Stimulated activated CD4-positive, alpha-beta T cell treated with anti-CD3 and anti-CD28 coated beads, TNF-alpha, amount 100 ng/mL, for 24 hours (primary cell): ENCODE data around the gene NNMT.

ENCODE experiments used
- DNase-seq, 3 experiments: peaks; one replicate each; pipeline ENCODE4 v3.0.0-alpha.2; 2020; ENCODE audit warnings: low read depth in 3 of 3

The NNMT gene

DNA sequence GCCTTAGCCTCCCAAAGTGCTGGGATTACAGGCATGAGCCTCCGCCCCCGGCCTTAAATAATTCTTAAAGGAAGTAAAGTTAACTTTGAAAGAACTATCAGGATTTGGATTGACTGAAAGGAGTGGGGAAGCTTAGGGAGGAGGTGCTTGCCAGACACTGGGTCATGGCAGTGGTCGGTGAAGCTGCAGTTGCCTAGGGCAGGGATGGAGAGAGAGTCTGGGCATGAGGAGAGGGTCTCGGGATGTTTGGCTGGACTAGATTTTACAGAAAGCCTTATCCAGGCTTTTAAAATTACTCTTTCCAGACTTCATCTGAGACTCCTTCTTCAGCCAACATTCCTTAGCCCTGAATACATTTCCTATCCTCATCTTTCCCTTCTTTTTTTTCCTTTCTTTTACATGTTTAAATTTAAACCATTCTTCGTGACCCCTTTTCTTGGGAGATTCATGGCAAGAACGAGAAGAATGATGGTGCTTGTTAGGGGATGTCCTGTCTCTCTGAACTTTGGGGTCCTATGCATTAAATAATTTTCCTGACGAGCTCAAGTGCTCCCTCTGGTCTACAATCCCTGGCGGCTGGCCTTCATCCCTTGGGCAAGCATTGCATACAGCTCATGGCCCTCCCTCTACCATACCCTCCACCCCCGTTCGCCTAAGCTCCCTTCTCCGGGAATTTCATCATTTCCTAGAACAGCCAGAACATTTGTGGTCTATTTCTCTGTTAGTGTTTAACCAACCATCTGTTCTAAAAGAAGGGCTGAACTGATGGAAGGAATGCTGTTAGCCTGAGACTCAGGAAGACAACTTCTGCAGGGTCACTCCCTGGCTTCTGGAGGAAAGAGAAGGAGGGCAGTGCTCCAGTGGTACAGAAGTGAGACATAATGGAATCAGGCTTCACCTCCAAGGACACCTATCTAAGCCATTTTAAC, at the start of gene NNMT:
NNMT (plus strand) TSS at position 724 of the 929 bp plus-strand sequence; CDS start at position 882, 158 bp downstream.
- no peak for DNase-seq

GRCh38 chr11:114247070-114247789, 49.0 kb upstream of the NNMT start:
- no peak for DNase-seq

DNA sequence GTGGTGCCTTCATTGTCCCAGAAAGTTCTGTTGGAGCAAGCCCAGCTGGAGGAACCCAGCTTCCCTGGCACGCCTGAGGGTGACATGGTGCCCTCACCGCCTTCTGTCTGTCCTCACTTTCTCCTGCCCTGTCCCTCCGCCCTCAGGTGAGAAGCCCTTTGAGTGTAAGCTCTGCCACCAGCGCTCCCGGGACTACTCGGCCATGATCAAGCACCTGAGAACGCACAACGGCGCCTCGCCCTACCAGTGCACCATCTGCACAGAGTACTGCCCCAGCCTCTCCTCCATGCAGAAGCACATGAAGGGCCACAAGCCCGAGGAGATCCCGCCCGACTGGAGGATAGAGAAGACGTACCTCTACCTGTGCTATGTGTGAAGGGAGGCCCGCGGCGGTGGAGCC, 46.0 kb upstream of the NNMT start:
- DNase-seq, result no peak

- no peak for DNase-seq
Observed at GRCh38 chr11:114250993-114251814, 45.0 kb upstream of the NNMT start.

DNA sequence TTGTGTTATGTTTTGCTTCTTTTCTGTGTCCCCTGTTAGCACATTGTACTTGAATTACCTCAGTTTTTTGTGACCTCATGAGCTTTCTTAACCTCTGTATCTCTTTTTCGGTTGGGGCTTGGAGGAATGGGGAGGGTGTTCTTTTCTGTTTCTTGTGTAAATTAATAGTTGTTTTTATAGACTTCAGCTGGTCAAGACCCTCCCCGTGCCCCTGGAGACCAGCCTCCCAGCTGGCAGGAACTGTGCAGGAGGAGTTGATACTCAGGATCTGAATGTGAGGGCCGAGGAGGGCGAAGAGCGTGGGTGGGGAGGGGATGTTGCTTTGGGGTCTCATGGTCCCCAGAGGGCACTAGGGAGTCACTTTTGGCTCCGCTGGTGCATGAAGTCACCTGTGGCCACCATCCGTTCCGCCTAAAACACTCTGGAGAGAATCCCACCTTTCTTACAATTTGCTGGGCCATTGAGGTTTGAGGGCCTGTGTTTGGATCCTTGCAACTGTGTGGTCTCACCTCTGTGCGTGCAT, 44.3 kb upstream of the NNMT start:
- no peak for DNase-seq

GRCh38 chr11:114252767-114253166, 43.4 kb upstream of the NNMT start:
- no peak for DNase-seq

DNA sequence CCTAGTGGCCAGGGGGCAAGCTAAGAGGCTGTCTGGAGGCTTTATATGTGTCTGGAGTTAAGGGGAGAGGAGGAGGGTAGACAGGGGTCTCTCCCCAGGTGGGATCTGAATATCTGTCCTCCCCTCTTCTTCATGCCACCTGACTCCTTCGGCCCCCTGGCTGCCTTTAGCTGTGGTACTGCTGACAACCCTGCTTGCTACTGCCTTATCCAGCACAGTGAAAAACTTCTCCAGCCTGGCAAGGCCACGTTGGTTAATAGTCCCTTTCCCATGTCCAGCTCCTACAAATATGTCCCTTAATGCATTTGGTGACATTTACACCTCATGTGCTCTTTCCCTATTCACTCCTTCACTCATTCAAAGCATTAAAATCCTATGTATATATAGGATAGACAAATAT, 42.4 kb upstream of the NNMT start:
- DNase-seq, result no peak

GRCh38 chr11:114254571-114255146, 41.5 kb upstream of the NNMT start:
- no peak for DNase-seq

- no peak for DNase-seq
Observed at GRCh38 chr11:114255289-114255688, 40.9 kb upstream of the NNMT start.

DNA sequence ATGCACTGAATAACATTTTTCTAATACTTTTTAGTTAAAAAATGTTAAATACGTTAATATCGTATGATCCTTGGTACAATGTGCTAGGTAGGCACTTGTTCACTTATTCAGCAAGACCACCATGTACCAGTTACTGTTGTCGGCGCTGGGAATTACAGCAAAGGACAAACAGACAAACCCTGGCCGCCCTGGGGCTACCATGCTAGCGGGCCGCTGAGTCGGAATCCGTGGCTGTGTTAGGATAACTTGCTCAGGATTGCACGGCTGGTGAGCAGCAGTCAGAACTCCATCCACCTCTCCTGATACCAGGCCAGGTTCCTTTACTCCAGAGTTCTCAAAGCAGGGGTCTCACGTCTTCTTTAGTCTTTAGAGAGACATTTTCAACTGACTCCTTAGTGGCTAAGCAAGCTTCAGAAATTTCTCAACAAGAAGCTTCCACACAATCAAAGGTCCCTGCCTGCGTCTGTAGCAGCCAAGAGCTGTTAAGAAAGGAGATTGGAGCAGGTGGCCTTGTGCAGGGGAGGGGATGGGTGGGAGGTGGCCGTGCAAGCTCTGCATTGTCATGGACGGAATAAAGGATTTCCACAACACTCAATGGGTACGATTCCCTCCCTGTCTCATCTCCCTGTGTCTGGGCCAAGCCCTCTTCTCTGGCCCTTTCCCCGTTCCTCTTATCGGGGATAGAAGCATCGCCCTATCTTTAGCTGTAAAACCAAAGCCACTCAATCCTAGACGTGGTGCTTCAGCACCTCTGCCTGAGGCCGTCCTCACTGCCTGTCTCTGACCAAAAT, 39.8 kb upstream of the NNMT start:
- no peak for DNase-seq

DNA sequence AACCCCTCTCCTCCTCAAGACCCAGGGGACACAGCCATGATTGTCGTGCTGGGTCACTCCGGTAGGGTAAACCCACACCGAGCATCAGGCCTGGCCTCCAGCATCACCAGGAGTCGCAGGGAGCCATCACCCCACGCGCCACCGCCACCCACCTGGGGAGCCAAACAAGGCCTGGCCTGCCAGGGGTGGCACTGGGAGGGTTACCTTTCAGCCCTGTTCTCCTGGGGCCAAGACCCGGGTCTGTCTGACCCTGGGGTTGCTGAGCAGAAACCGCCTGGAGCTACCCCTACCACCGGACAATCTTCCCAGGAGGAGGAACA, 39.3 kb upstream of the NNMT start:
- no peak for DNase-seq

DNA sequence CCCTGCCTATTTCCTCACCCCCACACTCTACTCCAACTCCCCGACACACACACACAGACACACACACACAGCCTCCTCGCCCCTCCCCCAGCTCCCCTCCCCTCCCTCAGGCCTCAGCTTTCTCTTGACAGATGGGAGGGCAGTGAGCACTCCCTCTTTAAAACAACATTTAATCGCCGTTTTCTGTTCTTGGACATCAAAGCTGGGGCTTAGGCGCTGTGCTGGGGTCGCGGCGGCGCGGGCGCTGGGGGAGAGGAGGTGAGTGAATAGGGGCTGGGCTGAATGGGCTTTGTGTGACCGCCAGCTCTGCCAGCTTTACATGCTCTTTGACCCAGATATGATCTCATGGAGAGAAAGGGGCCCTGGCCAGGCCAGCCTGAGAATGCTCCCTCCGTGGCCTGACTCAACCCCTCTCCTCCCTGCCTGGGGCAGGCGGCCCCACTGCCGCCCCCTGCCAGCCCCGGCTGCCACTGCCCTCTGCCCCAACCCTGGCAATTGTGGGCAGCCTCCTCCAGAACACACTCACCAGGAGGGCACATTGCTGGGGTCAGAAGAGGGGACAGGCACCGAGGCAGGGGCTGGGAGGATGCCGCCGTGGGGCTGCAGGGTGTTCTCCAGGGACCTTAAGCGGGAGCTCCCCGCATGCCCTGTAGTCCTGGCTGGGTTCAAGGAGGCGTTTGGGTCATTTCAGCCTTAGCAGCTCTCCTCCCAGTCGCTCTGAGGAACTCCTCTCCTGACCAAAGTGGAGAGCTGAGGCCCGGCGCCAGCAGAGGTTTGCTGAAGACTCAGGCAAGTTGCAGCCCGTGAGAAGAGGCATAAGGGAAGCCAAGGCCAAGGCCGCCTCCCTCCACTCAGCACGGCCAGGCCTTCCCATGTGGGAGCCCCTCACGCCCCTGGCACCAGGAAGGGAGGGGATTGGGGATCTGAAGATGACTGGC, 38.3 kb upstream of the NNMT start:
- no peak for DNase-seq

DNA sequence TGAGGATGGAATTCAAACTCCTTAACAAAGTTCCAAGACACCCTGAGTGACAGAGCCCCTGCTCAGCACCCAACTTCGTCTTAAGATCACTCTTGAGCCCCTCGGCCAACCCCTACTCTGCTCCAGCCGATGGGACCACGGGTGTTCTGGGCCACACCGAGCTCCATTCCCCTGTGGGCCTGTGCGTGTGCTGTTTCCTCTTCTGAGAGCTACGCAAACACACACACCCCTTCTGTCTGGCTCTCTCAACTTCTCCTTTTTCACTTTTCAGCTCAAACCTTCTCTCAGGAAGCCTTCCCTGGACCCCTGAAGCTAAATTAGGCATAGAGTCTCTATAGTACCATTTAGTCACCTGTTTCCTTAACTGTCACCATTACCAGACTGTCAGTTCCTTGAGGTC, 37.5 kb upstream of the NNMT start:
- no peak for DNase-seq

DNA sequence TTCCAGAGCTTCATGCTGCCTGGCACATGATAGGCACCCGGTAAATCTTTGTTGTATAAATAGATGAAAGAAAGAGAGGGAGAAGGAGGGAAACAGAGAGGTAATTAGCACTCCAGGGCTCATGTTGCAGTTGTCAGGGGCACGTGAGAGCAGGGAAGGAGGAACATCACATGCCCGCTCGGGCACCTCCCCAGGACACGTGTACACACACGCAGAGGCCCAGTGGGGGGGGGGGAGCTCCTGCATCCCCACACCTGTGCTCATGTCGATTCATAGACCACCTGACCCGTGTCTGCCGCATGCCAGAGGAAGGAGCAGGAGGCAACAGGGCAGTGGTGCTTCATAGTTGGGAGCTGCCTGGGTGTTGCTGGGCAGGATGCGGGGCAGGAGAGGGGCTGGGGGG, 37.1 kb upstream of the NNMT start:
- no peak for DNase-seq

- DNase-seq, result no peak
Observed at GRCh38 chr11:114259551-114259983, 36.6 kb upstream of the NNMT start.

- DNase-seq, result no peak
Observed at GRCh38 chr11:114260077-114260476, 36.1 kb upstream of the NNMT start.

DNA sequence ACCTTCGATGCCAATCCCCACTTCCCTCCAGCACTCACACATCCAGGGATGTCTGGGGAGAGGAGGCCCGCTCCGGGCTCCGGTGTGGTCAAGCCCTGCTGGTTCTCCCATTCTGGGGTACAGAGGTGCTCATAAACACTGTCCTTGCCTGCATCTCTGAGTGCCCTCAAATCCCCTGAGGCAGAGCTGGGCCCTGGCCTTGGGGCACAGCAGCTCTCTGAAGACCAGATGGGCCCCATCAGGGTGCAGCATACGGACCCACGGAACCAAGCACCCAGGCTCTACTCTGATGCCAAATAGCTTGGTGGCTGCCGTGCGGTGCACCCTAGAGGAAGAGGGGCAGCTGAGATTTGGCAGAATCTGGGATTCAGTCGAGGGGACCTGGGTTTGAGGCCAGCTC, 35.7 kb upstream of the NNMT start:
- no peak for DNase-seq

DNA sequence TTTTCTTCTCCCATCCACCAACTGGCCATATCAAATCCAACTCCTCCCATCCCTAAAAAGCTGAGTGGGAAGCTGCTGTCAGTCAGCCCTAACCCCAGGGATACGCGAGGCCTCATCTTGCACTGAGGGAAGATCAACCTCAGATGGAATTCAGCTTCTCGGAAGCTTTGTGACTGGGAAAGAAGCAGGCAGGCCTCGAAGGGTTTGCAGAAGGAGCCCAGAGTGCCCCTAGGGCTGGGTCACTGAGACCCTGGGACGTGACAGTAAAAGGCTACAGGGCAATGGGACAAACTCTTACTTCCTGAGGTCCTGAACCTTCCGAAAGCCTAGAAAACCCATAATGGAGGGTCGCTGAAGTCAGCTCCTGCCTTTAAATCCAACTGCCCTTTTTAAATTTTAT, 34.4 kb upstream of the NNMT start:
- DNase-seq, result no peak

- DNase-seq, result no peak
Observed at GRCh38 chr11:114262681-114263512, 33.3 kb upstream of the NNMT start.
